HG03439 (cell line): Measurements from ENCODE around the gene TSPEAR.

Experiments
- ATAC-seq: cut with Tn5 transposase; IDR thresholded peaks from one replicate; pipeline ENCODE4 v1.9.1; 2021; ENCODE audit warnings: mild to moderate bottlenecking, moderate library complexity; ENCODE audit not compliant: unreplicated experiment

The TSPEAR gene

GRCh38 chr21:44496564-44497550, 214.5 kb downstream of the TSPEAR start:
- ATAC-seq, result no peak

GRCh38 chr21:44495611-44496563, 215.5 kb downstream of the TSPEAR start:
- no peak for ATAC-seq

DNA sequence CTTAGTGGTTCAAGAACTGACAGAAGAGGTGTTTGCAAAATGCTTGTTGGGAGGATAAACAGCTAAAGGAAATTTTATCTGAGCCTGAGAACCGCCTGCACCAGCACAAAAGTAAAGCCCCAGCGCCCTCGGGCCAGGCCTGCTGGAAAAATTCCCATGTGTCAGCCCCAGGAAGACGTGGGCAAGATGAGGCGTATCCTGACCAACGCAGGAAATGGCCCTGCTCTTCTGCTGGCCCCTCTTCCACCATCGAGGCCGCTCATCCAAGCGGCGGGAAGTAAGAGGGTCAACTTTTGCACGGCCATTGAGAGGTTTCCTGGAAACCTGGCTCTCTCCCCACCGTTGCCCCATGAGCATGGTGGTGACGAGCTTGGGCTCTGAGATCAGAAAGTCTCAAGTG, 216.4 kb downstream of the TSPEAR start:
- no peak for ATAC-seq

GRCh38 chr21:44494418-44494817, 217.0 kb downstream of the TSPEAR start:
- ATAC-seq, result no peak

DNA sequence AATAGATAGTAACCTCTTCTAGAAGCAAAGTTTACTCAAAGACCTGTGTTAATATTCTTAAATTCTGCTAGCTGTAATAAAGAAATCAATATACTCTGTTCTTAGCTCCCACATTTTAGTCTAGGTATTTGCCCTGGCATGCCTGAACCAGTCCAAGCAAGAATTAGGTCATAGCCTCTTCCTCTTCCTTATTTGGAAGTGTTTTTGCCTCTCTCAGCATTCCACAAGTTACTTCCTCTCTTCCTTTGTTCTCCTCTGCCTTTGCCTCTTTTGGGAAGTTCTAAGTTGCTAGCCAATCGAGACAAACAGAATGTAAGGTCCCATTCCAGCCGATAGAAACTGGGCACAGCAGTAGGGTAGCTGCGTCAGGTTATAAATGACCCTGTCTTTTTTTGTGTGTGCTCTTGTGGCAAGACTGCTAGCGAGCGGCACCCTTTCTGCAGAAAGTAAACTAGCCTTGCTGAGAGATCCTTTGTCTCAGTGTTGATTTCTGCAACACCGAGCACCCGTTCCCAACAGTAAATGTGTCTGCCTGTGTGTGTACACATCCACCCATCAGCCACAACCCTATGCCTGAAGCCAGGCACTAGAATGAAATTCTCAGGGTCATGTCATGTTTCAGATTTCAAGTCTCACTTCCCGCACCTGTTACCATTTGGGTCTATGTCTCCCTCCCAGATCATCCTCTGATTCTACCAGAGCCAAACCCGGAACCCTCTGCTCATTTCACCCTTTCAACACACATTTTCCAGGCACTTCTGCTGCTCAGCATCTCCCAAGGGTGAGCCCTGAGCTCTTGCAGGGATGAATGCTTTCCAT, 218.6 kb downstream of the TSPEAR start:
- no peak for ATAC-seq

DNA sequence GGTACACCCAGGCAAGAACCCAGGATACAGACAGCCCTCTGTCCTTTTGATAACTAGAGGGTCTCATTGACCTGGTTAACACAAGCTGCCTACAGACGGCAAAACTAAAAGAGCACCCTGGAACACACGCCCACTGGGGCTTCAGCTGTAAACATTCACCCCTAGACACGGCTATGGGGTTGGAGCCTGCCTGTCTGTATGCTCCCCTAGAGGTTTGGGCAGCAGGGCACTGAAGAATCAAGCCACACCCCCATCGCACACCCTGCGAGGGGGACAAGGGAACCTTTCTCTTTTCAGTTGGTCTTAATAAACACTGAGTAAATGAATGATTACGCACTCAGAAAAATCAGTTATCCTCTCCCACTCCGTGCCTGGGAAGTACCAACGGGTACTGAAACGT, 220.6 kb downstream of the TSPEAR start:
- no peak for ATAC-seq

DNA sequence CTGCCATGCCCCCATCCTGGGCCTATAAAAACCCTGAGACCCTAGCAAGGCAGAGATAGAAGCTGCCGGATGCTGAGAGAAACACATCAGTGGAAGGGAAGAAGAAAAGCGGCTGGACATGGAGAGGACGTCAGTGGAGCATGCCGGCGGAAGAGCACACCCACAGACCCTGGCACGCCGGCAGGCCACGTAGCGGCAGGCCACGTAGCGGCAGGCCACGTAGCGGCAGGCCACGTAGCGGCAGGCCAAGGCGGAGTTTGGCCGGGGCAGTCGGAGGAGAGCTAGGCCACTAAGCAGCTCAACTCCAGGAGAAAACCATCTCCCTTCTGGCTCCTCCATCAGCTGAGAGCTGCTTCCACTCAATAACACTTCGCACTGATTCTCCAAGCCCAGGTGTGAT, 221.0 kb downstream of the TSPEAR start:
- no peak for ATAC-seq

- no peak for ATAC-seq
These were observed 221.4 kb downstream of the TSPEAR start for GRCh38 chr21:44489962-44490361.

DNA sequence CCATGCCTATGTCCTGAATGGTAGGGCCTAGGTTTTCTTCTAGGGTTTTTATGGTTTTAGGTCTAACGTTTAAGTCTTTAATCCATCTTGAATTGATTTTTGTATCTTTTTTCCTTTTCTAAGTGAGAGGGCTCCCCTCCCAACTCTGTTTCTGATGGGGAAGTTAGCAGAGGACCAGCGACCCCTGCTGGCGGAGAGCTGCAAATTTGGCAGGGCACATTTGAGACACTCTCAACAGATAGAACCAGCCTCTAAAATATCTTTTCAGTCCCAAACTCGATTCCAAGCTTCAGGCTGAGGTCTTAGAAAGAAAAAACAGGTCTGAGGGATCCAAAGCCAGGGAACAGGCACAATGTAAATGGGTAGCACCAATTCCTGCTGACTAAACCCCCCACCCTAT, 223.5 kb downstream of the TSPEAR start:
- ATAC-seq, result no peak

DNA sequence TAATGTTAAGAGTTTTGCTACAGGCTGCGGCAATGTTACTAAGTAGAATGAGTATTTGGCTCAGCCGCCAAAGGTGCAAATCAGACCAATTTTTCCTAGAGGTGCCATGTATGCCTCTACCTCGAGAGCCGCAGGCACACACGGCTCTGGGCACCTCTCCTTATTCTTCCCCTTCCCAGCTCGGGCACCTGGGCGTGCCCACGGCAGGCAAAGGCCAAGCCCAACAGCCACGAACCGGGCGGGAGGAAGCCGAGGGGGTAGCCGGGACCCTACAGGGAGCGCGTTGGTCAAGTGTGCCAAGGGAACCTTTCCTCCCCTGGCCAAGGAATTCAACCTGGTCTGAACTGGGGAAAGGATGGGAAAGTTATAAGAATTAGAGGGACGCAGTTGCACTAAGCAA, 225.1 kb downstream of the TSPEAR start:
- ATAC-seq, result no peak

DNA sequence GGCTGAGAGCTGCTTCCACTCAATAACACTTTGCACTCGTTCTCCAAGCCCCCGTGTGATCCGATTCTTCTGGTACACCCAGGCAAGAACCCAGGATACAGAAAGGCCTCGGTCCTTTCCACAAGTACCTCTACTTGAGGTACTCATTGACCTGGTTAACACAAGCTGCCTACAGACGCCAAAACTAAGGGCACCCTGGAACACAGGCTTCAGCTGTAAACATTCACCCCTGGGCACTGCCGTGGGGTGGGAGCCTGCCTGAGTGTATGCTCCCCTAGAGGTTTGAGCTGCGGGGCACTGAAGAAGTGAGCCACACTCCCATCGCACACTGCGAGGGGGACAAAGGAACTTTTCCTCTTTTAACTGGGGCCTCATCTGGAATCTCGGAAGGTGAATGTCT, 225.6 kb downstream of the TSPEAR start:
- no peak for ATAC-seq

- ATAC-seq, result no peak
These were observed 226.0 kb downstream of the TSPEAR start for GRCh38 chr21:44485254-44485793.

GRCh38 chr21:44484498-44485253, 226.7 kb downstream of the TSPEAR start:
- ATAC-seq, result no peak

- ATAC-seq, result no peak
These were observed 227.8 kb downstream of the TSPEAR start for GRCh38 chr21:44483288-44484237.

DNA sequence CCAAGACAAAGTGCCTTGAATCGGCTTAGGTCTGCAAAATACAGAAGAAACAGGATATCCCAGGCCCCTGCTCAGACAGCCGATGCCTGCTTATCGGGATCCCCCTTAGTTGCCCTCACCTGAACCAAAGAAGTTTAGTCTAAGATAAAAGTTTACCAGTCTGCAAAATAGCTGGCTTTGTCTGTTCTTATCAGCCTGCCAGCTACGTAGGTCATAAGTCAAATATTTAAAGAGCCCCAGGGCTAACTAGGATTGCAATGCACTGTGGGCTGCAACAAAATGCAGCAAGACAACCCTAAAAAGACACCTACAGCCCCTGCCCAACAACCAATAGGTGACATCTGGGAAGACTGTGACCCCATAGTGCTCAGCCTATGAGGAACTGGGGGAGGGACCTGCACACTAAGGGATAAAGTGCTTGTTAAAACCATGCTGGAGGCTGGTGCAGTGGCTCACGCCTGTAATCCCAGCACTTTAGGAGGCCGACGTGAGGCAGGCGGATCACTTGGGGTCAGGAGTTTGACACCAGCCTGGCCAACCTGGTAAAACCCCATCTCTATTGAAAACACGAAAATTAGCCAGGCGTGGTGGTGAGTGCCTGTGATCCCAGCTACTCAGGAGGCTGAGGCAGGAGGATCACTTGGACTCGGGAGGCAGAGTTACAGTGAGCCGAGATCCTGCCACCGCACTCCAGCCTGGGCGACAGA, 228.6 kb downstream of the TSPEAR start:
- no peak for ATAC-seq

GRCh38 chr21:44480200-44481053, 230.9 kb downstream of the TSPEAR start:
- no peak for ATAC-seq
